GM18907 (cell line): Measurements from ENCODE around the gene CENPV.

Source experiments
- ATAC-seq: cut with Tn5 transposase; IDR thresholded peaks from one replicate; pipeline ENCODE4 v1.9.1; 2021; ENCODE audit warnings: mild to moderate bottlenecking, moderate library complexity; ENCODE audit not compliant: unreplicated experiment

Gene CENPV

DNA sequence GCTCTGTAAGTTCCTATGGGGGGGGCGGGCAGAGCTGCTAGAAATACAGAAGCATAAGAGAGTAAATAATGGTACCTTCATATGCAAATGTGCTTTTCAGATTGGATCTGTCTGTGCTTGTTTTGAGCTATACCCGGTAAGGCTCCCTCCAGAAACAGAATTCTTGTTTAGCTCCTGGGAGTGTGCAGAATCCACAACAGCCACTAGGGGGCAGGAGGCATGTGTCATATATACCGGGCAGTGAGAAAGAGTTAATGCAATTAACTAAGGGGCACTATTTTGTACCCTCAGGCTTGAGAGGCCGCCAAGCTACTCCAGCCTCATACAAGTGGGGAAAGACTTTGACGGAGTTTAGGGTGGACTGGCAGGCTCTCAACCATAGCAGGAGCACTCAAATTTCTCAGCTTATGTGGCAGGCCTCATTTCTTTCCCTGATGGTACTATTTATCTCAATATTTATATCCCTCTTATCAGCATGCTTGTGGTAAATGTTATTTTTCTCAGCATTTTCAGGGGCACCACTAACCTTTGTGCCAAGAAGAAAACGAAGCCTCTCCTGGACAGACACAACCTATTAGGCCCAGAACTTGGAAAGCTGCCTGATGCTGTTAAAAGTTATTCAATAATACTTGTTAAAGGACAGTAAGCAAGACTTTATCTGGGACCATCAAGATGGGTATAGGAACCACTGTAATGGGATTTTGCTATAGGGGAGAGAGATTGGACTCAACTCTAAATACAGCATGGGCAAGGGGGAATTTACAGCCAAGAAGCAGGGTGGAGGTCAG is 10.7 kb upstream of the CENPV start:
- ATAC-seq: peak; percentile 89

DNA sequence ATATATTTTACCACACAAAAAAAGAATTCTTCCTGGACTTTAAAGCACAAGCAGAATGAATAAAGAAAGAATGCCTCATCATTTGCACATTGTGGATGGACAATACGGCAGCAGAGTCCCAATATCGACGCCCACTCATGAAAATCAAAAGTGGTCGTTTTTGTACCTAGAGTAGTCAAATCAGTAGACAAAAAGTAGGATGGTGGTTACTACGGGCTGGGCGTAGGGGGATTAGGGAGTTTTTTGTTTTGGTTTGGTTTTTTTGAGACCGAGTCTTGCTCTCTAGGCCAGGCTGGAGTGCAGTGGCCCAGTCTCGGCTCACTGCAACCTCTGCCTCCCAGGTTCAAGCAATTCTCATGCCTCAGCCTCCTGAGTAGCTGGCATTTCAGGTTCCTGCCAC is 8.6 kb upstream of the CENPV start:
- no peak for ATAC-seq

GRCh38 chr17:16358394-16358793 is 5.1 kb upstream of the CENPV start:
- no peak for ATAC-seq

- no peak for ATAC-seq
These were observed 1.3 kb upstream of the CENPV start for GRCh38 chr17:16354585-16354984.

- ATAC-seq: peak; percentile 41
These were observed 477 bp downstream of the CENPV start for GRCh38 chr17:16352667-16353316.

GRCh38 chr17:16352303-16352666 is 984 bp downstream of the CENPV start:
- no peak for ATAC-seq

- ATAC-seq: no peak
These were observed 1.4 kb downstream of the CENPV start for GRCh38 chr17:16351831-16352230.

DNA sequence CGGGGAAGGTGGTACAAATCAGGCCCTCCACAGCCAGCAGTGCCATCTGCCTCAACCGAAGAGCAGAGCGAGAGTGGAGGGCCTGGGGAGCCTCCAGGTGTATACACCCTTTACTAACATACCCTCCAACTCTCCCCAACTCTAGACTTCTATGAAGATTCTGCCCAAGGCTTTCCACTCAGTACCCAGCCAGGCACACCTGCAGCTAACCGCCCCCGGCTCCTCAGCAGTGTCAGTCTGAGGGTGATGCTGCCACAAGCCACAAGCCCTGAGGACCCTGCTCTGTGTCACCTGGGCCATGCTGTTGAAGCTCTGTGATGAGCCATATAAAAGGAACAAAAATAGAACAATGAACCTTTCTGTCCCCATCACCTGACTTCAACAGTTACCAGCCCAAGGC is 3.8 kb downstream of the CENPV start:
- no peak for ATAC-seq

- no peak for ATAC-seq
These were observed 4.7 kb downstream of the CENPV start for GRCh38 chr17:16348586-16348985.

- ATAC-seq: no peak
These were observed 6.5 kb downstream of the CENPV start for GRCh38 chr17:16346721-16347271.

DNA sequence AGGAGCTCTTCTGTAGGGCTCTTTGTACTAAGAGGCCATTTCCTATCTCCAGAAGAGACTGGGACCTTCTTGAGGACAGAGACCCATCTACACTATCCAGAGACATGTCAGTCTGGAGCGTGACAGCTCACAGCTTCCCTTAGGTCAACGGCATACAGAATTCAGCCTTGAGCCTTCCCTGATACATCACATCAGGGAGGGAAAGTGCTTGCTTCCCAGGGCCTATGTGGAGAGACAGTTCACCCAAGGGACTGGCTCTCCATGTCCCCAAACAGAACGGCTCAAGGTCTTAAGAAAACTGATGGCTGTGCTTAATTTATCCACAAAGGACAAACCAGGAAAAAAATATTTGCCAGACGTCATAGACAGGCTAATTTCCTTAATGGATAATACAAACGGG is 7.7 kb downstream of the CENPV start:
- ATAC-seq: no peak

DNA sequence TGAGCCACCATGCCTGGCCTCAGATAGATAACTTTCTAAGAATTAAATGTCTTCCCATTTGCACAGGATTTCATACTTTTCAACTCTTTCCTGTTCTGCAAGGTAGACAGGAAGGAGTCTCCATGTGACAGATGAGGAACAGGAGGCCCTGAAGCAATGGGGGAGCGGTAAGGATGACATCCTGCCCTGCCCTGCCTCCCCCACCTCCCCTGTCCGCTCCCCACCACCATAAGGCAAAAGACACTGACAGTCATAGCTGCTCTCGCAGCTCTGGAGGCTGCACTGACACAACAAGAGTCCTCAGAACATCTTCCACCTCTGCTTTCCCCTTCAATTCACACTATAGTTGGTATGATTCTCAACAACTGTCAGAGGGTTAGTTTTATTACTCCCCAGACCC is 9.7 kb downstream of the CENPV start:
- ATAC-seq: no peak

- ATAC-seq: no peak
These were observed 10.3 kb downstream of the CENPV start for GRCh38 chr17:16342979-16343378.

DNA sequence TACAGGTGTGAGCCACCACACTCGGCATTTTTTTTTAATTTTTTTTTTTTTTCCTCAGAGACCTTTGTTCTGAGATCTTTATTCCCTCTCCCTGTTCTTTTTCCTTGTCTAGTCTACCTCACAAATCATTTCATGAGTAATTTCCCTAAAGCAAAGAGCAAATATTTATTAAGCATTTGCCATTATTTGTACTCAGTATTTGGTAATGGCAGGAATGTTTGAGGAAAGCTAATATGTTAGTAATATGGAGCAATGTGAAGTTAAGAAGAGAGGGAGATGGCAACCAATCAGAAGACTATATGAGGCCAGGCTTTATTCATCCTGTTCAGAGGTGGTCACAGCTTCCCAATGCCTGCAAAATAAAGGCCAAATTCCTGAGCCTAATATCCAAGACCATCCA is 13.3 kb downstream of the CENPV start:
- no peak for ATAC-seq

- no peak for ATAC-seq
These were observed 13.9 kb downstream of the CENPV start for GRCh38 chr17:16339402-16339801.

DNA sequence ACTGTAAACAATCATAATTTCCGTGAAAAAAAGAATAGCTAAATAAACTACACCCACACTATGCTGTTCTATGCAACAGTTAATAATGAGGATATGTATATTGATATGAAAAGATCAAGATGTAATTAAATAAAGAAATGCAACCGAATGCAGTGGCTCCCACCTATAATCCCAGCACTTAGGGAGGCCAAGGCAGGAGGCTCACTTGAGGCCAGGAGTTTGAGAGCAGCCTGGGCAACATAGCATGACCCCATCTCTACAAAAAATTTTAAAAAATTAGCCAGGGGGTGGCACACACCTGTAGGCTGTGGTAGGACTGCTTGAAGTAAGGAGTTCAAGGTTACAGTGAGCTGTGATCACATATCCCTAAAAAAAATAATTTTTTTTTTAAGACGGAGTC is 14.9 kb downstream of the CENPV start:
- no peak for ATAC-seq

GRCh38 chr17:16329519-16330271 is 23.6 kb downstream of the CENPV start:
- ATAC-seq: no peak

GRCh38 chr17:16328997-16329396 is 24.3 kb downstream of the CENPV start:
- no peak for ATAC-seq

GRCh38 chr17:16327018-16327417 is 26.3 kb downstream of the CENPV start:
- ATAC-seq: no peak

GRCh38 chr17:16325964-16326363 is 27.3 kb downstream of the CENPV start:
- ATAC-seq: no peak

GRCh38 chr17:16322636-16323035 is 30.6 kb downstream of the CENPV start:
- ATAC-seq: no peak

DNA sequence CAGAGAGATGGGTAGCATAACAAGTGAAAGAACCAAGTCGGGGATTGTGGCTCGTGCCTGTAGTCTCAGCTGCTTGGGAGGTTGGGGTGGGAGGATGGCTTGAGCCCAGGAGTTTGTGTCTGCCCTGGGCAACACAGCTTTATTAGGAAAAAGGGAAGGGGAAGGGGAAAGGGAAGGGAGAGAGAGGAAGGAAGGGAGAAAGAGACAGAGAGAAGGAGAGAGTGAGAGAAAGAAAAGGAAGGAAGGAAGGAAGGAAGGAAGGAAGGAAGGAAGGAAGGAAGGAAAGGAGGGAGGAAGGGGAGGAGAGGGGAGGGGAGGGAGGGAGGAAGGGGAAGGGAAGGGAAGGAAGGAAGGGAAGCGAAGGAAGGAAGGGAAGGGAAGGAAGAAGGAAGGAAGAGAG is 33.3 kb downstream of the CENPV start:
- no peak for ATAC-seq
